Measurements from ENCODE around the gene SYNPO2. TPM values are rescaled to one million over a fixed set of nuclear protein-coding genes. Genes with fewer than 3 reads are reported as not detected.
"Not testable (repeated sequence)": the region's sequence is repeated elsewhere in the genome, so short reads cannot be mapped to it uniquely, and the experiment has no call there.

Gene SYNPO2
- total RNA-seq, 1 experiment from 2014 or later: 0.04 TPM

DNA sequence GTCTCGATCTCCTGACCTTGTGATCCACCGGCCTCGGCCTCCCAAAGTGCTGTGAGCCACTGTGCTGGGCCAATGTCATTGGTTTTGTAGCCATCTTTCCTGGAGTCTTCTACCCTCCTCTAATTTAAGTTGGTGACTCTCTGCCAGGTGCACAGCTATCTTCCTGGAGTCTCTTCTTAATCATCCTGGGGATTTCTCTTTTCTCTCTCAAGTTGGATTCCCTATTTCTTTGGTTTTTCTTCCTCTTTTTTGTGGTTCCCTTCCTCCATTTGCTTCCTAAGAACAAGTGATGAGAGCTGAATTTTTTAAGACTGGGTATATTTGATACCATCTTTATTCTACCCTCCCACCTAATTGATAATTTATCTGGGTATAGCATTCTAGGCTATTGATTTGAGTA lies 113.8 kb downstream of the SYNPO2 start:
- Histone ChIP-seq H3K9me3 (ENCODE audit: low read length) (no peaks in the 10 kb centered on the region), H3K79me2 (ENCODE audit: low read length) (no peaks in the 10 kb centered on the region), H3K27me3 (ENCODE audit: low read length) (no peaks in the 10 kb centered on the region), H3K4me1 (ENCODE audit: insufficient read depth, low read length) (no peaks in the 10 kb centered on the region), H3K36me3 (ENCODE audit: low read depth, low read length) (no peaks in the 10 kb centered on the region), H3K27ac (ENCODE audit: low read length) (no peak overlapping the region), H3K4me2 (ENCODE audit: low read length) (no peak overlapping the region), H3K9me2 (replicated peaks; ENCODE audit: low read length) (no peaks in the 10 kb centered on the region), H3F3A (ENCODE audit: low read length, unreplicated experiment) (no peaks in the 10 kb centered on the region), H3K4me3 (ENCODE audit: low read length) (no peak overlapping the region), H4K20me1 (ENCODE audit: low read length) (no peaks in the 10 kb centered on the region), H2AFZ (ENCODE audit: low read length) (no peak overlapping the region), H3K9ac (ENCODE audit: low read length) (no peak overlapping the region)
- intact Hi-C loops (cut with micrococcal nuclease): no loop called here
- TF ChIP-seq, protein P1, sequence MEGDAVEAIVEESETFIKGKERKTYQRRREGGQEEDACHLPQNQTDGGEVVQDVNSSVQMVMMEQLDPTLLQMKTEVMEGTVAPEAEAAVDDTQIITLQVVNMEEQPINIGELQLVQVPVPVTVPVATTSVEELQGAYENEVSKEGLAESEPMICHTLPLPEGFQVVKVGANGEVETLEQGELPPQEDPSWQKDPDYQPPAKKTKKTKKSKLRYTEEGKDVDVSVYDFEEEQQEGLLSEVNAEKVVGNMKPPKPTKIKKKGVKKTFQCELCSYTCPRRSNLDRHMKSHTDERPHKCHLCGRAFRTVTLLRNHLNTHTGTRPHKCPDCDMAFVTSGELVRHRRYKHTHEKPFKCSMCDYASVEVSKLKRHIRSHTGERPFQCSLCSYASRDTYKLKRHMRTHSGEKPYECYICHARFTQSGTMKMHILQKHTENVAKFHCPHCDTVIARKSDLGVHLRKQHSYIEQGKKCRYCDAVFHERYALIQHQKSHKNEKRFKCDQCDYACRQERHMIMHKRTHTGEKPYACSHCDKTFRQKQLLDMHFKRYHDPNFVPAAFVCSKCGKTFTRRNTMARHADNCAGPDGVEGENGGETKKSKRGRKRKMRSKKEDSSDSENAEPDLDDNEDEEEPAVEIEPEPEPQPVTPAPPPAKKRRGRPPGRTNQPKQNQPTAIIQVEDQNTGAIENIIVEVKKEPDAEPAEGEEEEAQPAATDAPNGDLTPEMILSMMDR (conservative IDR thresholded peaks at IDR 0.05; ENCODE audit: low read depth, low read length): no peak
- TF ChIP-seq EZH2phosphoT487 (IDR thresholded peaks at IDR 0.05; ENCODE audit: borderline replicate concordance, low read length): no peak
- TF ChIP-seq EZH2 (IDR thresholded peaks at IDR 0.05; ENCODE audit: low read length, unreplicated experiment): no peak
- ATAC-seq (no peak), DNase-seq (no peak)
- POLR2A ChIA-PET (ENCODE audit: unreplicated experiment): no interaction called here
- no TSS peak for BruUV-seq (replicated peaks)
- CTCF ChIA-PET: interaction anchor here (0.7 kb wide), 1 partner anchor 13 kb away, joined by 4 read pairs; no protein-coding TSS in a partner anchor

DNA sequence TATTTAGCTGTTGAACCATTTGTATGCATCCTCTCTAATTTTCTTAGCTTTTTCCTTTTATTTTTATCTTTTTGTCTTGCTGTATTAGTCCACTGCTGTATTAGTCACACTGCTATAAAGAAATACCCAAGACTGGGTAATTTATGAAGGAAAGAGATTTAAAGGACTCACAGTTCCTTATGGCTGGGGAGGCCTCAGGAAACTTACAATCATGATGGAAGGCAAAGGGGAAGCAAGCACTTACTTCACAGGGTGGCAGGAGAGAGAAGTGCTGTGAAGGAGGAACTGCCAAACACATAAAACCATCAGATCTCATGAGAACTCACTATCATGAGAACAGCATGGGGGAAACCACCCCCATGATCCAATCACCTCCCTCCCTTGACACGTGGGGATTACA lies 114.3 kb downstream of the SYNPO2 start:
- H3K4me3 ChIP-seq (ENCODE audit: low read length); intact Hi-C loops (cut with micrococcal nuclease); POLR2A ChIA-PET (ENCODE audit: unreplicated experiment); DNase-seq; H2AFZ ChIP-seq (ENCODE audit: low read length); H3K27ac ChIP-seq (ENCODE audit: low read length); H3K9me3 ChIP-seq (ENCODE audit: low read length); H3K9ac ChIP-seq (ENCODE audit: low read length); H3K36me3 ChIP-seq (ENCODE audit: low read depth, low read length); H4K20me1 ChIP-seq (ENCODE audit: low read length); ATAC-seq; H3K4me2 ChIP-seq (ENCODE audit: low read length); H3F3A ChIP-seq (ENCODE audit: low read length, unreplicated experiment); H3K79me2 ChIP-seq (ENCODE audit: low read length); H3K27me3 ChIP-seq (ENCODE audit: low read length); BruUV-seq (replicated peaks); H3K9me2 ChIP-seq (replicated peaks; ENCODE audit: low read length); CTCF ChIA-PET; H3K4me1 ChIP-seq (ENCODE audit: insufficient read depth, low read length): not testable (repeated sequence)

DNA sequence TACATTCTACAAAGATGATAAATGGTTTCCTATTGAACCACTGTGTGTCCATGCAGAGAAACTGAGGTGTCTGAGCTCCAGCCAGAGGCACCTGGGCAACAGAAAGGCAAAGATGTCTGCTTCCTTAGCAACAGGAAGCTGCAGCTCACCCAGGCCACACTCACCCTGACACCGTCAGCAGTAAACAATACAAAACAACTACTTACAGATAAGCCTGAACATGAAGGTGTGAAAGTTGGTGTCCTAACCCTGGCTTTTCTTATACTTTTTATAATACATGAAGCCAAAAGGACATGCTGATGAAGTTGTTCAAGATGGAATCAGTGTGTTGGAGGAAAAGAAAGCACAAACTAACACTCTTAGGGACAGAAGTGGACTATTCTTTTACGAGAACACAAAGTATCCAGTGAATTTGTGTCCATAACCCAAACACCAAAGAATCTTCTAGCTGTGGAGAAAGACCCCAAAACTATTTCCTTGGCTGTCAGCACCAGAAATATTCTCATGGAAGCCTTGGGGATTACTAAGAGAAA lies 117.3 kb downstream of the SYNPO2 start:
- H4K20me1 ChIP-seq (ENCODE audit: low read length): no peaks in the 10 kb centered on the region
- intact Hi-C loops (cut with micrococcal nuclease): no loop called here
- TF ChIP-seq EZH2phosphoT487 (IDR thresholded peaks at IDR 0.05; ENCODE audit: borderline replicate concordance, low read length): no peak
- TF ChIP-seq EZH2 (IDR thresholded peaks at IDR 0.05; ENCODE audit: low read length, unreplicated experiment): no peak
- no peaks in the 10 kb centered on the region for H3F3A ChIP-seq (ENCODE audit: low read length, unreplicated experiment)
- H3K36me3 ChIP-seq (ENCODE audit: low read depth, low read length): no peaks in the 10 kb centered on the region
- no peak overlapping the region for H3K9ac ChIP-seq (ENCODE audit: low read length)
- no peaks in the 10 kb centered on the region for H3K79me2 ChIP-seq (ENCODE audit: low read length)
- BruUV-seq (replicated peaks): no TSS peak
- ATAC-seq (no peak), DNase-seq (no peak)
- H3K4me3 ChIP-seq (ENCODE audit: low read length): no peak overlapping the region
- no peaks in the 10 kb centered on the region for H3K9me3 ChIP-seq (ENCODE audit: low read length)
- ChIA-PET POLR2A (ENCODE audit: unreplicated experiment) (no interaction called here), CTCF (no interaction called here)
- H3K27me3 ChIP-seq (ENCODE audit: low read length): no peaks in the 10 kb centered on the region
- no peaks in the 10 kb centered on the region for H3K4me1 ChIP-seq (ENCODE audit: insufficient read depth, low read length)
- no peak overlapping the region for H3K27ac ChIP-seq (ENCODE audit: low read length)
- no peak overlapping the region for H2AFZ ChIP-seq (ENCODE audit: low read length)
- no peak overlapping the region for H3K4me2 ChIP-seq (ENCODE audit: low read length)
- no peaks in the 10 kb centered on the region for H3K9me2 ChIP-seq (replicated peaks; ENCODE audit: low read length)

DNA sequence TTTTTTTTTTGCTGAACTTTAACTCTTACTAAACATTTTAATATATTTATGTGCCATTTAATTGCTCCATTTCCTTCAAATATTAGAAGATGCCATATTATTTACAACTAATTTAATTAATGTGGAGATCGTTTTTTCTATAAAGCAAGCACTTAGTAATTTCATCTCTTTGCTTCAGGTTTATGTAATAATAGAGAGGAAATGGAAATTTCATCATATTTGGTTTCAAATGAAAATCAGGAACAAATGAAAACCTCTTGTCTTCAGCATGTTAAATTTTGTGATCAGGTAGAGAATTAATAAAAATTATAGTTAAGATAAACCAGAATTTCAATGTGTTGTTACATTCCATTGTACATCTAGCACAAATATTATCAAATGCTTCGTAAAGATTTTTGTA lies 120.1 kb downstream of the SYNPO2 start:
- Histone ChIP-seq H3K79me2 (ENCODE audit: low read length) (no peaks in the 10 kb centered on the region), H4K20me1 (ENCODE audit: low read length) (no peaks in the 10 kb centered on the region), H3F3A (ENCODE audit: low read length, unreplicated experiment) (no peaks in the 10 kb centered on the region), H2AFZ (ENCODE audit: low read length) (no peak overlapping the region), H3K4me2 (ENCODE audit: low read length) (no peak overlapping the region), H3K4me3 (ENCODE audit: low read length) (no peak overlapping the region), H3K27ac (ENCODE audit: low read length) (no peak overlapping the region), H3K36me3 (ENCODE audit: low read depth, low read length) (no peaks in the 10 kb centered on the region), H3K9me2 (replicated peaks; ENCODE audit: low read length) (no peaks in the 10 kb centered on the region), H3K9me3 (ENCODE audit: low read length) (no peaks in the 10 kb centered on the region), H3K27me3 (ENCODE audit: low read length) (no peaks in the 10 kb centered on the region), H3K4me1 (ENCODE audit: insufficient read depth, low read length) (no peaks in the 10 kb centered on the region), H3K9ac (ENCODE audit: low read length) (no peak overlapping the region)
- DNase-seq (no peak), ATAC-seq (no peak)
- TF ChIP-seq, protein P1 (conservative IDR thresholded peaks at IDR 0.05; ENCODE audit: low read depth, low read length): no peak
- TF ChIP-seq EZH2 (IDR thresholded peaks at IDR 0.05; ENCODE audit: low read length, unreplicated experiment) (no peak), EZH2phosphoT487 (IDR thresholded peaks at IDR 0.05; ENCODE audit: borderline replicate concordance, low read length) (no peak)
- BruUV-seq (replicated peaks): no TSS peak
- CTCF ChIA-PET: no interaction called here
- POLR2A ChIA-PET (ENCODE audit: unreplicated experiment): no interaction called here
- intact Hi-C loops (cut with micrococcal nuclease): no loop called here

DNA sequence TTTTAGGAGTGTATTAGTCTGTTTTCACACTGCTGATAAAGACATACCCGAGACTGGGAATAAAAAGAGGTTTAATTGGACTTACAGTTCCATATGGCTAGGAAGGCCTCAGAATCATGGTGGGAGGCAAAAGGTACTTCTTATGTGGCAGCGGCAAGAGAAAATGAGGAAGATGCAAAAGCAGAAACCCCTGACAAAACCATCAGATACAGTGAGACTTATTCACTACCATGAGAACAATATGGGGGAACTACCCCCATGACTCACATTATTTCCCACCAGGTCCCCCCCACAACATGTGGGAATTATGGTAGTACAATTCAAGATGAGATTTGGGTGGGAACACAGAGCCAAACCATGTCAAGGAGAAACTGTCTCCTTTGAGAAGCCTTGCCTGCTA lies 121.6 kb downstream of the SYNPO2 start:
- POLR2A ChIA-PET (ENCODE audit: unreplicated experiment); DNase-seq; H3K79me2 ChIP-seq (ENCODE audit: low read length); H3F3A ChIP-seq (ENCODE audit: low read length, unreplicated experiment); ATAC-seq; H3K9me2 ChIP-seq (replicated peaks; ENCODE audit: low read length); BruUV-seq (replicated peaks); H2AFZ ChIP-seq (ENCODE audit: low read length); H3K4me2 ChIP-seq (ENCODE audit: low read length); intact Hi-C loops (cut with micrococcal nuclease); H3K4me3 ChIP-seq (ENCODE audit: low read length); H3K9me3 ChIP-seq (ENCODE audit: low read length); H3K27ac ChIP-seq (ENCODE audit: low read length); CTCF ChIA-PET; H3K9ac ChIP-seq (ENCODE audit: low read length); H3K27me3 ChIP-seq (ENCODE audit: low read length); H3K4me1 ChIP-seq (ENCODE audit: insufficient read depth, low read length); H4K20me1 ChIP-seq (ENCODE audit: low read length); H3K36me3 ChIP-seq (ENCODE audit: low read depth, low read length): not testable (repeated sequence)
